Osteoblast (primary cell): ENCODE data around the gene RAI1. TPM values are rescaled to one million over a fixed set of nuclear protein-coding genes. Genes with fewer than 3 reads are reported as not detected.

Experiments used
- DNase-seq: peaks from one replicate; pipeline ENCODE4 v3.0.0; 2011; ENCODE audit warnings: low spot score, mixed read lengths; ENCODE audit not compliant: insufficient read length; ENCODE audit errors: missing footprints
- H2AFZ ChIP-seq: 2 replicates; pipeline ENCODE4 v1.6.0; 2011; ENCODE audit warnings: mild to moderate bottlenecking, low read length
- H3K27ac ChIP-seq: 2 replicates; pipeline ENCODE4 v1.5.1; 2011; ENCODE audit warnings: mild to moderate bottlenecking, low read depth, low read length, moderate library complexity
- H3K27me3 ChIP-seq: 2 replicates; pipeline ENCODE4 v1.6.0; 2012; ENCODE audit warnings: mild to moderate bottlenecking, control low read depth, inconsistent platforms, low read length, moderate library complexity; ENCODE audit not compliant: insufficient read depth
- H3K36me3 ChIP-seq: 2 replicates; pipeline ENCODE4 v1.5.1; 2011; ENCODE audit warnings: mild to moderate bottlenecking, low read length, control low read depth, moderate library complexity; ENCODE audit not compliant: insufficient read depth
- H3K4me1 ChIP-seq: 2 replicates; pipeline ENCODE4 v1.5.1; 2011; ENCODE audit warnings: mild to moderate bottlenecking, low read length, control low read depth, moderate library complexity; ENCODE audit not compliant: insufficient read depth
- H3K4me2 ChIP-seq: 2 replicates; pipeline ENCODE4 v1.6.0; 2011; ENCODE audit warnings: mild to moderate bottlenecking, low read length; ENCODE audit not compliant: insufficient read depth
- H3K4me3 ChIP-seq: fragments of 200-600 bp; sonication (generic); 3 replicates; pipeline ENCODE4 v1.5.1; 2012; ENCODE audit warnings: mild to moderate bottlenecking, low read length, inconsistent platforms; ENCODE audit not compliant: insufficient read depth
- H3K79me2 ChIP-seq: 2 replicates; pipeline ENCODE4 v1.6.0; 2012; ENCODE audit warnings: mild to moderate bottlenecking, low read length, control low read depth, inconsistent platforms; ENCODE audit not compliant: insufficient read depth
- H3K9me3 ChIP-seq: 2 replicates; pipeline ENCODE4 v1.5.1; 2011; ENCODE audit warnings: low read depth, low read length, control low read depth
- H4K20me1 ChIP-seq: 2 replicates; pipeline ENCODE4 v1.6.0; 2012; ENCODE audit warnings: mild to moderate bottlenecking, low read length, control low read depth; ENCODE audit not compliant: insufficient read depth
- CTCF ChIP-seq: IDR thresholded peaks from 2 replicates; pipeline ENCODE4 v1.5.1; 2011; ENCODE audit warnings: mild to moderate bottlenecking, low read depth, low read length, moderate library complexity; ENCODE audit errors: extremely low read depth
- total RNA-seq: library from RNA; depleted of rRNA; stranded (reverse); fragments of >200 nt; gene quantifications from 2 replicates; pipeline ENCODE4 v1.2.3, GENCODE V29; 2012

Gene RAI1
- total RNA-seq, 1 donor = 15.6 TPM

GRCh38 chr17:17779015-17779611, 97.9 kb downstream of the RAI1 start:
- Histone ChIP-seq H2AFZ (no peak overlapping the region), H3K4me2 (no peak overlapping the region), H4K20me1 (peaks cover 63% of the 10 kb centered on the region), H3K9me3 (no peaks in the 10 kb centered on the region), H3K4me3 (no peak overlapping the region), H3K27ac (no peak overlapping the region), H3K36me3 (no peaks in the 10 kb centered on the region), H3K79me2 (peaks cover 6% of the 10 kb centered on the region), H3K4me1 (peaks cover 22% of the 10 kb centered on the region), H3K27me3 (no peaks in the 10 kb centered on the region)
- DNase-seq = peak; percentile 89
- TF ChIP-seq CTCF = no peak

DNA sequence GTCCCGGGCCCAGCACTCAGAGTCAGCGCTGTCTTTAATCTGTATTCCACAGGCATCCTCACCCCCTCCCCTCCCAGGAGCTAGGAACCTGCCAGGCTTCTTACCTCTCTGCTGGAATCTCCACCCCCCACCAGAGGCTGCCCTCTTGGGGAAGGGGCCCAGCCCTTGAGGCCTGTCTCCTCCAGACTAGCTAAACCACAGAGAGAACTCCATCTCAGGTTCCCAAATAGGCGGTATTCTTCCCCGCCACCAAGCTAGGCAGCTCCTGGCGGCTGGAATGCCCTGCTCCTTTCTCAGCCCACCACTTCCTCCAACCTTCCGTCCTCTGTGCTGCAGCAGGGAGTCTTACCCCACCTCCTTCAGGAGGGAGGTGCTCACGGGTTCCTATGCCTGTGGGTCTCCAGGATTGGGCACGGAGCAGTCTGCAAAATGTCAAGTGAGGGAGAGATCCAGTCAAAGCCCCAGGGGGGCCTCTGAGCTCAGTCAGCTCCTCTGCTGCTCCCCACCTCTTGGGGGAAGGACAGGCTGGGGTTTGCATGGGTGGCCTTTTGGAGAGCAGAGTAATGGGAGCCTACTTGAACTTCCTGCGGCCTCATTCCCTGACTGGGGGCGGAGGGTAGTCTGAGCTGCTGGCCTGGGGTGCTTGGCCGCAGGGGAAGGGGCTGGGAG, 99.8 kb downstream of the RAI1 start:
- peak overlapping the region; percentile 51 for H3K4me2 ChIP-seq
- no peak overlapping the region for H3K4me3 ChIP-seq
- H3K9me3 ChIP-seq = no peaks in the 10 kb centered on the region
- H3K27me3 ChIP-seq = no peaks in the 10 kb centered on the region
- peak; percentile 41 for TF ChIP-seq CTCF
- H3K4me1 ChIP-seq = peaks cover 22% of the 10 kb centered on the region
- peaks cover 69% of the 10 kb centered on the region for H4K20me1 ChIP-seq
- no peak overlapping the region for H2AFZ ChIP-seq
- H3K36me3 ChIP-seq = no peaks in the 10 kb centered on the region
- H3K27ac ChIP-seq = no peak overlapping the region
- H3K79me2 ChIP-seq = peaks cover 18% of the 10 kb centered on the region
- DNase-seq = no peak

DNA sequence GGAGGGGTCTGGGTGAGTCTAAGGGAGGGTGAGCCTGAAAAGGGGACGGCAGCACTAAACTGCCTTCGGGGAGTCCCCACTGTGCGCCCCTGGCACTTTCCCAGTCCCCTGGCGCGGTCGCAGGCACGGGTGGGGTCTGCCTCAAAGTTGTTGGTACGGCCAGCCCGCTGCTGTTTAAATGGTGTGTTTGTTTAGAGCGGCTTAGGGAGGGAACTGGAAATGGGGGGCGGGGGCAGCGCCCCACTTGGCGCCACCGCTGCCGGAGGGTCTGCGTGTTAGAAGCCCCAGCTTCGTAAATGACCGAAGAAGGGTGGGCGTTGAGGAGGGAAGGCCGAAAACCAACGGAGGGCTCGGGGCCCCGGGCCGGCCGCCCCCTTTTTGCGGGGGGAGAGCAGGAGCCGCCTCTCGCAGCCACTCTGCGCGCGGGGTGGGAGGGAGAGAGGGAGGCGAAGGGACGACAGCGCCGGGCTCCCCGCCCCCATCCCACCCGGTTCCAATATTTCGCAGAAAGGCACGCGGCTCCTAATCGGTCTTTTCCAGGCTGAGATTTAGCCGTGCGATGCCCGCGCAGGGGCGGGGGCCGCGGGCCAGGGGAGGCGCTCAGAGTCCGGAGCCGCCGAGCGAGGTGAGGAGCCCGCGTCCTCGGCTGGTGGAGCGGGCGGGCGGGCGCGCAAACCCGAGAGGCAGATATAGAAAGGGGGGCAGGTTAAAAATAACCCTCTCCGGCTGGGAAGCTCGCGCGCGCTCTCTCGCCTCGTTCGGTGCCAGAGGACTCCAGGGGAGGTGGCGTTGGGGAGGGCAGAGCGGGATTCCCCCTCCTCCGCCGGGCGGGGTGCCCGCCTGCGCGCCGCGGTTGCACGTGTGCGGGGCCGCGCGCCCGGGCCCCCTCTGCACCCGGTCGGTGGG, 100.6 kb downstream of the RAI1 start:
- Histone ChIP-seq H3K4me3 (peak overlapping the region; percentile 67), H3K27ac (no peak overlapping the region), H3K27me3 (no peaks in the 10 kb centered on the region), H4K20me1 (peaks cover 73% of the 10 kb centered on the region), H3K36me3 (no peaks in the 10 kb centered on the region), H2AFZ (no peak overlapping the region), H3K4me1 (peaks cover 22% of the 10 kb centered on the region), H3K9me3 (no peaks in the 10 kb centered on the region), H3K79me2 (peaks cover 21% of the 10 kb centered on the region), H3K4me2 (peak overlapping the region; percentile 74)
- TF ChIP-seq CTCF = no peak
- DNase-seq = no peak
